ENCODE measurements around the gene EPB41L3.

- no peak for TF ChIP-seq SIN3A (IDR thresholded peaks at IDR 0.05; ENCODE audit: borderline replicate concordance, insufficient read depth, low read length)
- TF ChIP-seq TAF1 (IDR thresholded peaks at IDR 0.05; ENCODE audit: borderline replicate concordance, insufficient read depth, low read length): no peak
- no peak for TF ChIP-seq POLR2AphosphoS5 (IDR thresholded peaks at IDR 0.05; ENCODE audit: low read depth, low read length)
- TF ChIP-seq, protein P1, sequence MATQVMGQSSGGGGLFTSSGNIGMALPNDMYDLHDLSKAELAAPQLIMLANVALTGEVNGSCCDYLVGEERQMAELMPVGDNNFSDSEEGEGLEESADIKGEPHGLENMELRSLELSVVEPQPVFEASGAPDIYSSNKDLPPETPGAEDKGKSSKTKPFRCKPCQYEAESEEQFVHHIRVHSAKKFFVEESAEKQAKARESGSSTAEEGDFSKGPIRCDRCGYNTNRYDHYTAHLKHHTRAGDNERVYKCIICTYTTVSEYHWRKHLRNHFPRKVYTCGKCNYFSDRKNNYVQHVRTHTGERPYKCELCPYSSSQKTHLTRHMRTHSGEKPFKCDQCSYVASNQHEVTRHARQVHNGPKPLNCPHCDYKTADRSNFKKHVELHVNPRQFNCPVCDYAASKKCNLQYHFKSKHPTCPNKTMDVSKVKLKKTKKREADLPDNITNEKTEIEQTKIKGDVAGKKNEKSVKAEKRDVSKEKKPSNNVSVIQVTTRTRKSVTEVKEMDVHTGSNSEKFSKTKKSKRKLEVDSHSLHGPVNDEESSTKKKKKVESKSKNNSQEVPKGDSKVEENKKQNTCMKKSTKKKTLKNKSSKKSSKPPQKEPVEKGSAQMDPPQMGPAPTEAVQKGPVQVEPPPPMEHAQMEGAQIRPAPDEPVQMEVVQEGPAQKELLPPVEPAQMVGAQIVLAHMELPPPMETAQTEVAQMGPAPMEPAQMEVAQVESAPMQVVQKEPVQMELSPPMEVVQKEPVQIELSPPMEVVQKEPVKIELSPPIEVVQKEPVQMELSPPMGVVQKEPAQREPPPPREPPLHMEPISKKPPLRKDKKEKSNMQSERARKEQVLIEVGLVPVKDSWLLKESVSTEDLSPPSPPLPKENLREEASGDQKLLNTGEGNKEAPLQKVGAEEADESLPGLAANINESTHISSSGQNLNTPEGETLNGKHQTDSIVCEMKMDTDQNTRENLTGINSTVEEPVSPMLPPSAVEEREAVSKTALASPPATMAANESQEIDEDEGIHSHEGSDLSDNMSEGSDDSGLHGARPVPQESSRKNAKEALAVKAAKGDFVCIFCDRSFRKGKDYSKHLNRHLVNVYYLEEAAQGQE (IDR thresholded peaks at IDR 0.05; ENCODE audit: insufficient read depth in 1 of 2, low read depth in 2 of 2, low read length in 2 of 2): no peak
- TF ChIP-seq FOXP2 (optimal IDR thresholded peaks at IDR 0.05; ENCODE audit: borderline replicate concordance, extremely low read depth, extremely low read length, insufficient read depth): no peak
Measured at GRCh38 chr18:5484526-5484925, 59.3 kb downstream of the EPB41L3 start.

Measured in PFSK-1 (cell line).